Liver (tissue), 3 donors: ENCODE data around the gene SPECC1L.

Experiments used
- ATF3 ChIP-seq: IDR thresholded peaks from 2 replicates; pipeline ENCODE4 v1.6.1; 2016; ENCODE audit warnings: antibody characterized with exemption
- CTCF ChIP-seq: fragments of 150-350 bp; IDR thresholded peaks from 2 replicates; pipeline ENCODE4 v1.5.1; 2017; ENCODE audit warnings: improper control_type of control experiment, low read depth, low read length; ENCODE audit not compliant: missing input control
- EGR1 ChIP-seq, 2 donors: IDR thresholded peaks; 2 replicates each; pipeline ENCODE4 v1.6.1; 2016 to 2018; ENCODE audit warnings: antibody characterized with exemption in 2 of 2, low read depth in 2 of 2
- GABPA ChIP-seq, 2 donors: IDR thresholded peaks in 1 of 2; conservative IDR thresholded peaks in 1 of 2; 2 replicates each; pipeline ENCODE4 v1.6.1; 2016; ENCODE audit warnings: antibody characterized with exemption in 2 of 2, mild to moderate bottlenecking in 1 of 2, moderate library complexity in 1 of 2
- HNF4G ChIP-seq: IDR thresholded peaks from 2 replicates; pipeline ENCODE4 v1.6.1; 2016; ENCODE audit warnings: antibody characterized with exemption
- MAX ChIP-seq: IDR thresholded peaks from 2 replicates; pipeline ENCODE4 v1.6.1; 2016; ENCODE audit warnings: antibody characterized with exemption
- RAD21 ChIP-seq, 2 donors: IDR thresholded peaks; 2 replicates each; pipeline ENCODE4 v1.6.1; 2016; ENCODE audit warnings: antibody characterized with exemption in 2 of 2, mild to moderate bottlenecking in 2 of 2
- SP1 ChIP-seq: IDR thresholded peaks from 2 replicates; pipeline ENCODE4 v1.6.1; 2018; ENCODE audit warnings: antibody characterized with exemption, mild to moderate bottlenecking
- TAF1 ChIP-seq: conservative IDR thresholded peaks from 2 replicates; pipeline ENCODE4 v1.6.1; 2016; ENCODE audit warnings: antibody characterized with exemption, mild to moderate bottlenecking
- donor health status: healthy.
- donor health status: healthy.

- TF ChIP-seq CTCF, result no peak
- no peak for TF ChIP-seq TAF1
- TF ChIP-seq SP1, result no peak
- no peak for TF ChIP-seq GABPA (IDR thresholded peaks at IDR 0.05 in 1 of 2, conservative IDR thresholded peaks at IDR 0.05 in 1 of 2)
- no peak for TF ChIP-seq ATF3
- TF ChIP-seq RAD21 (IDR thresholded peaks at IDR 0.05), result no peak
- no peak for TF ChIP-seq HNF4G
- TF ChIP-seq EGR1 (IDR thresholded peaks at IDR 0.05; ENCODE audit: low read depth in 2 of 2), result no peak
- TF ChIP-seq MAX, result no peak
Measured at GRCh38 chr22:24225044-24225601, 45.5 kb upstream of the SPECC1L start.
